NK-92 (cell line): ENCODE data around the gene TRIM46.

Experiments
- DNase-seq: peaks from one replicate; lab custom pipeline; 2025; ENCODE audit not compliant: unreplicated experiment; lab: John Stamatoyannopoulos, UW

The TRIM46 gene

GRCh38 chr1:155173478-155174323, at the start of gene TRIM46:
Gene TRIM46 (plus strand): TSS chr1:155173849. CDS start chr1:155173967, 118 bp downstream.
- no peak for DNase-seq

- DNase-seq, result no peak
Observed at GRCh38 chr1:155124503-155125463, 48.9 kb upstream of the TRIM46 start.

GRCh38 chr1:155125511-155125945, 48.1 kb upstream of the TRIM46 start:
- no peak for DNase-seq

- no peak for DNase-seq
Observed at GRCh38 chr1:155125946-155126555, 47.6 kb upstream of the TRIM46 start.

GRCh38 chr1:155126556-155127104, 47.0 kb upstream of the TRIM46 start:
- DNase-seq, result no peak

- DNase-seq, result no peak
Observed at GRCh38 chr1:155127105-155127966, 46.3 kb upstream of the TRIM46 start, which contains the start of gene EFNA1. Gene EFNA1 (plus strand): TSS chr1:155127876. CDS start chr1:155127978, 102 bp downstream.

- DNase-seq, result no peak
Observed at GRCh38 chr1:155127967-155128754, 45.5 kb upstream of the TRIM46 start.

- DNase-seq, result no peak
Observed at GRCh38 chr1:155128755-155129473, 44.7 kb upstream of the TRIM46 start.

GRCh38 chr1:155130272-155131006, 43.2 kb upstream of the TRIM46 start:
- DNase-seq, result no peak

GRCh38 chr1:155131285-155131684, 42.4 kb upstream of the TRIM46 start:
- DNase-seq, result no peak

GRCh38 chr1:155131856-155132255, 41.8 kb upstream of the TRIM46 start:
- no peak for DNase-seq

- DNase-seq, result no peak
Observed at GRCh38 chr1:155133799-155134281, 39.8 kb upstream of the TRIM46 start.

GRCh38 chr1:155134322-155134721, 39.3 kb upstream of the TRIM46 start:
- DNase-seq, result no peak

GRCh38 chr1:155134880-155135414, 38.7 kb upstream of the TRIM46 start:
- DNase-seq, result no peak

- peak; percentile 48 for DNase-seq
Observed at GRCh38 chr1:155135415-155136028, 38.1 kb upstream of the TRIM46 start, which contains the start of gene SLC50A1. Gene SLC50A1 (plus strand): TSS chr1:155135852. CDS start chr1:155135912, 60 bp downstream.

GRCh38 chr1:155136748-155137147, 36.9 kb upstream of the TRIM46 start:
- DNase-seq, result no peak
